Psoas muscle (tissue), 8 donors: ENCODE results near the gene TSC2. TPM values are rescaled to one million over a fixed set of nuclear protein-coding genes. Genes with fewer than 3 reads are reported as not detected.
"Not testable (repeated sequence)": the region's sequence is repeated elsewhere in the genome, so short reads cannot be mapped to it uniquely, and the experiment has no call there.

Experiments
- ATAC-seq, 4 donors: fragments of 200-7000 bp; cut with Tn5 transposase; one replicate each; pipeline ENCODE4 v1.9.1; 2020; ENCODE audit warnings: moderate library complexity in 3 of 4, mild to moderate bottlenecking in 2 of 4
- DNase-seq, 2 donors: peaks; one replicate each; pipeline ENCODE4 v3.0.0-alpha.2; 2020
- H3K27ac ChIP-seq: fragments of 200-600 bp; one replicate; pipeline ENCODE4 v1.8.0; 2022
- H3K27me3 ChIP-seq, 3 donors: fragments of 200-600 bp in 1 of 3; one replicate each; pipeline versions ENCODE4 v1.6.1 to v1.8.0; 2013 to 2022; ENCODE audit warnings: low read length in 2 of 3, mild to moderate bottlenecking in 2 of 3, moderate library complexity in 1 of 3; ENCODE audit not compliant: insufficient read depth in 3 of 3
- H3K36me3 ChIP-seq, 2 donors: fragments of 200-600 bp in 1 of 2; one replicate each; pipeline versions ENCODE4 v1.6.1 to v1.8.0; 2013 to 2022; ENCODE audit warnings: low read depth in 1 of 2, mild to moderate bottlenecking in 1 of 2, moderate library complexity in 1 of 2; ENCODE audit not compliant: insufficient read depth in 1 of 2
- H3K4me1 ChIP-seq: fragments of 200-600 bp; one replicate; pipeline ENCODE4 v1.8.0; 2022
- H3K4me3 ChIP-seq: fragments of 200-600 bp; one replicate; pipeline ENCODE4 v1.8.0; 2022; ENCODE audit warnings: mild to moderate bottlenecking
- H3K9me3 ChIP-seq: fragments of 200-600 bp; one replicate; pipeline ENCODE4 v1.8.0; 2022
- CTCF ChIP-seq: fragments of 200-600 bp; IDR thresholded peaks from one replicate; pipeline ENCODE4 v1.8.0; 2022; ENCODE audit warnings: antibody characterized with exemption
- WGBS, 3 donors: extraction: QIAGEN DNeasy Blood & Tissue Kit; methylation state at CpG; one replicate each; pipeline versions ENCODE4 v1.1.6 to v1.1.7; 2013; 5-methylcytosine and 5-hydroxymethylcytosine counted together
- intact Hi-C, 2 donors: fragments of 100-400 bp; cut with DNase I; formaldehyde crosslinking; loops; one replicate each; pipeline versions ENCODE4 v1.11.0 to v1.14.2; 2022
- polyA plus RNA-seq, 3 donors: library from polyadenylated mRNA; stranded (reverse); fragments of 200-250 nt; gene quantifications; one replicate each; pipeline ENCODE4 v1.2.3, GENCODE V29; 2013
- total RNA-seq, 4 donors: library from RNA; stranded (reverse); fragmentation: NEBNext Ultra II Directional in 2 of 4; extraction: Animal tissue kit (Norgen Biotek cat#: 25700) in 2 of 4; gene quantifications; one replicate each; pipeline versions ENCODE4 v1.2.1 to v1.2.4, GENCODE V29; 2021 to 2023
- donor health status: healthy with polysubstance abuse.
- donor health status: DM: no; HTN: no; CAD: no; lungs with moderate emphysema.
- donor health status: Bipolar disorder and iron deficiency.
- donor health status: healthy.
- donor health status: DM: yes; HTN: yes; CAD: no.
- donor health status: DM: no; HTN: no; CAD: no.
- donor health status: DM: no; HTN: no; CAD: no.
- donor health status: DM: yes; HTN: yes; CAD: no.

TSC2 gene
- total and polyA plus RNA-seq, 7 donors = 27.8 to 89.9 (median 60.8) TPM

GRCh38 chr16:2093793-2094192, 46.0 kb downstream of the TSC2 start:
- intact Hi-C loops = no loop called here
- no peaks in the 10 kb centered on the region for H3K27me3 ChIP-seq
- 80 to 83% (median 82%) methylated on average over 11 to 15 of the region's 15 CpGs for WGBS, 3 donors
- TF ChIP-seq CTCF = no peak
- H3K4me1 ChIP-seq = peaks cover 14% of the 10 kb centered on the region
- no peaks in the 10 kb centered on the region for H3K9me3 ChIP-seq
- no peak overlapping the region for H3K27ac ChIP-seq
- H3K4me3 ChIP-seq = no peak overlapping the region
- ATAC-seq = no peak
- H3K36me3 ChIP-seq = peaks cover 8 to 87% of the 10 kb centered on the region in 2 donors
- no peak for DNase-seq

GRCh38 chr16:2095315-2095853, 47.6 kb downstream of the TSC2 start:
- intact Hi-C loops = no loop called here
- 94 to 95% (median 95%) methylated on average over 26 of the region's 26 CpGs for WGBS, 3 donors
- DNase-seq = no peak
- no peaks in the 10 kb centered on the region for H3K9me3 ChIP-seq
- no peak for ATAC-seq
- H3K27me3 ChIP-seq = no peaks in the 10 kb centered on the region
- no peak overlapping the region for H3K4me3 ChIP-seq
- peaks cover 4% of the 10 kb centered on the region for H3K4me1 ChIP-seq
- TF ChIP-seq CTCF = no peak
- no peak overlapping the region for H3K27ac ChIP-seq
- peaks cover 8 to 89% of the 10 kb centered on the region in 2 donors for H3K36me3 ChIP-seq

GRCh38 chr16:2095918-2096582, 48.3 kb downstream of the TSC2 start:
- Histone ChIP-seq H3K36me3 (peaks cover 8 to 90% of the 10 kb centered on the region in 2 donors), H3K4me3 (no peak overlapping the region), H3K27me3 (no peaks in the 10 kb centered on the region), H3K27ac (no peak overlapping the region), H3K9me3 (no peaks in the 10 kb centered on the region), H3K4me1 (no peaks in the 10 kb centered on the region)
- TF ChIP-seq CTCF = no peak
- ATAC-seq = no peak
- DNase-seq = no peak
- intact Hi-C loops = no loop called here
- WGBS, 3 donors = 94 to 96% (median 95%) methylated on average over 23 of the region's 23 CpGs

GRCh38 chr16:2096853-2097595, 49.2 kb downstream of the TSC2 start:
- Histone ChIP-seq H3K4me1 (no peaks in the 10 kb centered on the region), H3K4me3 (no peak overlapping the region), H3K27ac (no peak overlapping the region), H3K27me3 (no peaks in the 10 kb centered on the region), H3K9me3 (no peaks in the 10 kb centered on the region), H3K36me3 (peaks cover 8 to 93% of the 10 kb centered on the region in 2 donors)
- ATAC-seq (peak in 3 of 4 donors; percentile 14 to 37 (median 32)), DNase-seq (no peak)
- intact Hi-C loops = no loop called here
- TF ChIP-seq CTCF = no peak
- 63 to 77% (median 72%) methylated on average over 21 to 25 of the region's 25 CpGs for WGBS, 3 donors

- peaks cover 8 to 93% of the 10 kb centered on the region in 2 donors for H3K36me3 ChIP-seq
- ATAC-seq = not testable (repeated sequence)
Observed at GRCh38 chr16:2097689-2098088, 49.9 kb downstream of the TSC2 start.

GRCh38 chr16:2101581-2101980, 53.8 kb downstream of the TSC2 start:
- H3K36me3 ChIP-seq = peaks cover 0 to 75% of the 10 kb centered on the region in 2 donors
- DNase-seq, intact Hi-C loops, H3K27me3 ChIP-seq, H3K4me1 ChIP-seq, H3K4me3 ChIP-seq, ATAC-seq, H3K27ac ChIP-seq, H3K9me3 ChIP-seq: not testable (repeated sequence)
- 87 to 93% (median 89%) methylated on average over 12 to 14 of the region's 16 CpGs for WGBS, 3 donors

More at GRCh38 chr16:2097689-2098088, 49.9 kb downstream of the TSC2 start:
- H3K27ac ChIP-seq, DNase-seq, H3K9me3 ChIP-seq, H3K4me3 ChIP-seq, H3K4me1 ChIP-seq, H3K27me3 ChIP-seq, intact Hi-C loops: not testable (repeated sequence)
- WGBS, 3 donors = 84 to 98% (median 84%) methylated on average over 8 to 14 of the region's 14 CpGs
